HEK293 (cell line): ENCODE data around the gene RBCK1.

Experiments used
- BCL6B ChIP-seq: fragments of 450-650 bp; formaldehyde crosslinking; IDR thresholded peaks from 2 replicates; pipeline ENCODE4 v1.5.1; 2017; ENCODE audit warnings: missing biosample characterization, missing genetic modification characterization
- GLI2 ChIP-seq: fragments of 450-650 bp; formaldehyde crosslinking; IDR thresholded peaks from 2 replicates; pipeline ENCODE4; 2017; ENCODE audit warnings: missing biosample characterization, missing genetic modification characterization, low read depth, borderline replicate concordance
- PRDM10 ChIP-seq: fragments of 450-650 bp; formaldehyde crosslinking; IDR thresholded peaks from 2 replicates; pipeline ENCODE4 v1.5.1; 2016; ENCODE audit warnings: missing biosample characterization, missing genetic modification characterization
- YY2 ChIP-seq: fragments of 450-650 bp; formaldehyde crosslinking; IDR thresholded peaks from 2 replicates; pipeline ENCODE4 v1.5.1; 2016; ENCODE audit warnings: missing biosample characterization, missing genetic modification characterization
- ZBTB17 ChIP-seq: fragments of 450-650 bp; formaldehyde crosslinking; IDR thresholded peaks from 2 replicates; pipeline ENCODE4 v1.5.1; 2016; ENCODE audit warnings: missing biosample characterization, missing genetic modification characterization
- ZBTB6 ChIP-seq: fragments of 450-650 bp; formaldehyde crosslinking; IDR thresholded peaks from 2 replicates; pipeline ENCODE4 v1.5.1; 2017; ENCODE audit warnings: missing biosample characterization, missing genetic modification characterization
- ZBTB8A ChIP-seq: fragments of 450-650 bp; formaldehyde crosslinking; IDR thresholded peaks from 2 replicates; pipeline ENCODE4 v1.5.1; 2016; ENCODE audit warnings: missing biosample characterization, missing genetic modification characterization
- ZEB2 ChIP-seq: fragments of 450-650 bp; formaldehyde crosslinking; IDR thresholded peaks from 2 replicates; pipeline ENCODE4 v1.5.1; 2016; ENCODE audit warnings: missing biosample characterization, missing genetic modification characterization
- ZNF211 ChIP-seq: fragments of 450-650 bp; formaldehyde crosslinking; IDR thresholded peaks from 2 replicates; pipeline ENCODE4 v1.5.1; 2016; ENCODE audit warnings: low read depth, missing biosample characterization, missing genetic modification characterization
- ZNF324 ChIP-seq: fragments of 450-650 bp; formaldehyde crosslinking; IDR thresholded peaks from 2 replicates; pipeline ENCODE4 v1.5.1; 2016; ENCODE audit warnings: missing biosample characterization, missing genetic modification characterization
- ZNF350 ChIP-seq: fragments of 450-650 bp; formaldehyde crosslinking; IDR thresholded peaks from 2 replicates; pipeline ENCODE4 v1.5.0; 2017; ENCODE audit warnings: missing biosample characterization, mild to moderate bottlenecking, missing genetic modification characterization
- ZNF398 ChIP-seq: fragments of 450-650 bp; formaldehyde crosslinking; IDR thresholded peaks from 2 replicates; pipeline ENCODE4 v1.5.1; 2017; ENCODE audit warnings: missing biosample characterization, missing genetic modification characterization
- ZNF518A ChIP-seq: fragments of 450-650 bp; formaldehyde crosslinking; conservative IDR thresholded peaks from 2 replicates; pipeline ENCODE4 v1.5.1; 2016; ENCODE audit warnings: low read depth, missing biosample characterization, missing genetic modification characterization
- ZNF629 ChIP-seq: fragments of 450-650 bp; formaldehyde crosslinking; IDR thresholded peaks from 2 replicates; pipeline ENCODE4 v1.5.1; 2017; ENCODE audit warnings: missing biosample characterization, missing genetic modification characterization
- ZNF792 ChIP-seq: fragments of 450-650 bp; formaldehyde crosslinking; IDR thresholded peaks from 2 replicates; pipeline ENCODE4 v1.5.1; 2016; ENCODE audit warnings: missing biosample characterization, missing genetic modification characterization
- ZXDB ChIP-seq: fragments of 450-650 bp; formaldehyde crosslinking; IDR thresholded peaks from 2 replicates; pipeline ENCODE4 v1.5.1; 2016; ENCODE audit warnings: missing biosample characterization, missing genetic modification characterization
- TF ChIP-seq, protein P1 (sequence below): fragments of 450-650 bp; formaldehyde crosslinking; IDR thresholded peaks from 2 replicates; pipeline ENCODE4 v1.5.1; 2016; ENCODE audit warnings: missing biosample characterization, missing genetic modification characterization
- TF ChIP-seq, protein P2 (sequence below): fragments of 450-650 bp; formaldehyde crosslinking; IDR thresholded peaks from 2 replicates; pipeline ENCODE4 v1.5.1; 2016; ENCODE audit warnings: missing biosample characterization, missing genetic modification characterization
- TF ChIP-seq, protein P3 (sequence below): fragments of 450-650 bp; formaldehyde crosslinking; IDR thresholded peaks from 2 replicates; pipeline ENCODE4 v1.5.1; 2016; ENCODE audit warnings: missing biosample characterization, missing genetic modification characterization

RBCK1 gene

DNA sequence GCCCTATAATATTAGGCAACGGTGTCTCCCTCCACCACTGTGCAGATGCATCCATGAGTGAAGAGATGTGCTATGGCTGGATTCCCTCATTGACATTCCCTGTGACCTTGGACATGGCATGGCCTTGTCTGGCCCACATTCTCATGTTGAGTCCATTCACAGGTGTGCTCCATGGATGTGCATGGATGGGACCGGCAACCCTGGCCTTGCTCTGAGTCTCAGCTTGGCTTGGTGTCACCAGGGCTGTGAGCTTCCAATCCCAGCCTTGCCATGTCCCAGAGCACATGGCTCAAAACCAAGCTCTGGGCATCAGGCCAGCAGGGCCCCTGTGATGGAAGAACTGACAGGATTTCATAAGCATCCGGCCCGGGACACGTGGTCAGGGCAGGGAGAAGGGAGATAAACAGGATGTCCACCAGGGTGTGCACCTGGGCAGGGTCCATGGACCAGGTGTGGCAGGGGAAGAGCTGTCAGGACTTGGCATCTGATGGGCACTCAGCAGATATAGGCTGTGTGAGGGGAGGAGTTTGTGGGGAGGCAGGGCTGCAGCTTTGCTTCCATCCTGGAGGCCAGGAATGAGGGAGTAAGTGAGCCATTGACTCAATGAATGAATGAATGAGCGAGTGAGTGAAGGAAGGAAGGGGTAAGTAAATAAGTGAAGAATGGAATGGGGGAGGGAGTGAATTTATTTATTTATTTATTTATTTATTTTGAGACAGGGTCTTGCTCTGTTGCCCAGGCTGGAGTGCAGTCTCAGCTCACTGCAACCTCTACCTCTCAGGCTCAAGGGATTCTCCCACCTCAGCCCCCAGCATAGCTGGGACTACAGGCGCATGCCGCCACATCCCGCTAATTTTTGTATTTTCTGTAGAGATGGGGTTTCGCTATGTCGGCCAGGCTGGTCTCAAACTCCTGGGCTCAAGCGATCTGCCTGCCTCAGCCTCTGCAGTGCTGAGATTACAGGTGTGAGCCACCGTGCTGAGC is 45.5 kb upstream of the RBCK1 start (continued):
- TF ChIP-seq YY2 (tag by site-specific recombination) (0 out of 2 replicates have a peak, but pooled peaks have one; percentile 15), ZEB2 (tag by site-specific recombination) (peak; percentile 98), ZBTB8A (tag by site-specific recombination) (0 out of 2 replicates have a peak, but pooled peaks have one; percentile 13), ZNF398 (tag by site-specific recombination) (no peak), ZXDB (tag by site-specific recombination) (peak; percentile 69; the same call in 1 of the 2 replicates), ZNF792 (tag by site-specific recombination) (no peak), ZNF350 (tag by site-specific recombination) (no peak), GLI2 (tag by site-specific recombination) (no peak), ZNF211 (no peak), ZNF629 (tag by site-specific recombination) (no peak), PRDM10 (tag by site-specific recombination) (peak; percentile 84), ZBTB17 (tag by site-specific recombination) (peak; percentile 94), ZNF518A (tag by site-specific recombination) (peak; percentile 38; the same call in 1 of the 2 replicates), ZNF324 (tag by site-specific recombination) (peak; percentile 37; the same call in 1 of the 2 replicates), BCL6B (tag by site-specific recombination) (no peak), ZBTB6 (tag by site-specific recombination) (no peak)
- TF ChIP-seq, protein P1, sequence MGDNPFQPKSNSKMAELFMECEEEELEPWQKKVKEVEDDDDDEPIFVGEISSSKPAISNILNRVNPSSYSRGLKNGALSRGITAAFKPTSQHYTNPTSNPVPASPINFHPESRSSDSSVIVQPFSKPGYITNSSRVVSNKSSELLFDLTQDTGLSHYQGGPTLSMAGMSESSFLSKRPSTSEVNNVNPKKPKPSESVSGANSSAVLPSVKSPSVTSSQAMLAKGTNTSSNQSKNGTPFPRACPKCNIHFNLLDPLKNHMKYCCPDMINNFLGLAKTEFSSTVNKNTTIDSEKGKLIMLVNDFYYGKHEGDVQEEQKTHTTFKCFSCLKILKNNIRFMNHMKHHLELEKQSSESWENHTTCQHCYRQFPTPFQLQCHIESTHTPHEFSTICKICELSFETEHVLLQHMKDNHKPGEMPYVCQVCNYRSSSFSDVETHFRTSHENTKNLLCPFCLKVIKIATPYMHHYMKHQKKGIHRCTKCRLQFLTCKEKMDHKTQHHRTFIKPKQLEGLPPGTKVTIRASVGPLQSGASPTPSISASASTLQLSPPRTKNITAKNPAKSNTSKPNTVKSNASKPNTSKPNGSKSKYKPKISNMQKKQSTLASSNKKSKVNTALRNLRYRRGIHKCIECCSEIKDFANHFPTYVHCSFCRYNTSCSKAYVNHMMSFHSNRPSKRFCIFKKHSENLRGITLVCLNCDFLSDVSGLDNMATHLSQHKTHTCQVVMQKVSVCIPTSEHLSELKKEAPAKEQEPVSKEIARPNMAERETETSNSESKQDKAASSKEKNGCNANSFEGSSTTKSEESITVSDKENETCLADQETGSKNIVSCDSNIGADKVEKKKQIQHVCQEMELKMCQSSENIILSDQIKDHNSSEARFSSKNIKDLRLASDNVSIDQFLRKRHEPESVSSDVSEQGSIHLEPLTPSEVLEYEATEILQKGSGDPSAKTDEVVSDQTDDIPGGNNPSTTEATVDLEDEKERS (tag by site-specific recombination), result no peak
- TF ChIP-seq, protein P2, sequence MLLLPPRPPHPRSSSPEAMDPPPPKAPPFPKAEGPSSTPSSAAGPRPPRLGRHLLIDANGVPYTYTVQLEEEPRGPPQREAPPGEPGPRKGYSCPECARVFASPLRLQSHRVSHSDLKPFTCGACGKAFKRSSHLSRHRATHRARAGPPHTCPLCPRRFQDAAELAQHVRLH (tag by site-specific recombination), result no peak
- TF ChIP-seq, protein P3, sequence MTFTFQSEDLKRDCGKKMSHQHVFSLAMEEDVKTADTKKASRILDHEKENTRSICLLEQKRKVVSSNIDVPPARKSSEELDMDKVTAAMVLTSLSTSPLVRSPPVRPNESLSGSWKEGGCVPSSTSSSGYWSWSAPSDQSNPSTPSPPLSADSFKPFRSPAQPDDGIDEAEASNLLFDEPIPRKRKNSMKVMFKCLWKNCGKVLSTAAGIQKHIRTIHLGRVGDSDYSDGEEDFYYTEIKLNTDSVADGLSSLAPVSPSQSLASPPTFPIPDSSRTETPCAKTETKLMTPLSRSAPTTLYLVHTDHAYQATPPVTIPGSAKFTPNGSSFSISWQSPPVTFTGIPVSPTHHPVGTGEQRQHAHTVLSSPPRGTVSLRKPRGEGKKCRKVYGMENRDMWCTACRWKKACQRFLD (tag by site-specific recombination), result no peak
